ENCODE measurements around the gene ARL6IP4.

ARL6IP4 gene

DNA sequence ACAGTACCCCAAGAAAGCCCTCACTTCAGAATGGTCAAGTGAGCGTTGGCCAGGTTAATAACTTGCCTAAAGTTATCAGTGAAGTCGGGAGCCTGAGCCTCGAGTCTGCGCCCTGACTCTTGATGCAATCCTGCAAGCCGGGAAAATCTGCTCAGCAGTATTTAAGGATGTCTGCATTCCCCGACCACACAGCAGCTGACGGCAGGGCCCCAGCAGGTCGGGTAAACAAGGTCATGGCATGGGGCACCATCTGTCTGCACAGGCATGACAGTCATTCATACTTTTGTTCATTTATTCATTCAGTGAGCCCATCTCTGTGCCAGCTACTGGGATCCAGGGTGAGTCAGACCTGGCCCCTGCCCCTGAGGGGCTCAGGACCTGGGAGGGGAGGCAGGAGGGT lies 25.3 kb upstream of the ARL6IP4 start:
- no peak overlapping the region for H3K4me3 ChIP-seq
- H3K36me3 ChIP-seq, result peaks cover 57% of the 10 kb centered on the region
- no peaks in the 10 kb centered on the region for H3K27me3 ChIP-seq
- H3K4me1 ChIP-seq, result peaks cover 27% of the 10 kb centered on the region
- H3K27ac ChIP-seq, result no peak overlapping the region
- H4K20me1 ChIP-seq, result 0 out of 2 replicates have a peak, but pooled peaks cover 16% of the 10 kb centered on the region
- peak overlapping the region; percentile 34; the same call in 1 of the 2 replicates for H3K4me2 ChIP-seq
- no peak overlapping the region for H3K9ac ChIP-seq
- TF ChIP-seq Cebpa-rat (IDR thresholded peaks at IDR 0.05), result no peak
- no peaks in the 10 kb centered on the region for H3K9me3 ChIP-seq

DNA sequence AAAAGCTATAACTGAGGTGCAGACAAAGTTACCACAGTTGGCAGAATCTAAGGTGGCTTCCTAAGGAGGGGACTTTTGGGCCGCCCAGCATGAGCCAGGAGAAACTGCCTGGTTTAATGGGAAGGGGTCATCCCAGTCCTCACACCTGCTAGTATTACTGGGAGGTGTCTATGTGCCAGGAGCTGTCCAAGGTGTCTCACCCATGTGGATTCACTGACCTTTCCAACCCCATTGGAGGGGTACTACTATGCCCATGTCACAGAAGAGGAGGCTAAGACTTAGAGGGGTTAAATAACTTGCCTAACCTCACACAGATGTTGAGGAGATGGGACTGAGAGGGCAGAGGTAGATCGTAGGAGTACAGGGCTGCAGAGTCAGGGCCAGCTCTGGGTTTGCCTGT lies 24.4 kb upstream of the ARL6IP4 start:
- Histone ChIP-seq H3K27me3 (no peaks in the 10 kb centered on the region), H3K36me3 (peaks cover 59% of the 10 kb centered on the region), H3K9ac (no peak overlapping the region), H3K27ac (no peak overlapping the region), H3K4me1 (peaks cover 27% of the 10 kb centered on the region), H3K4me3 (no peak overlapping the region), H4K20me1 (0 out of 2 replicates have a peak, but pooled peaks cover 16% of the 10 kb centered on the region), H3K4me2 (no peak overlapping the region), H3K9me3 (no peaks in the 10 kb centered on the region)
- no peak for TF ChIP-seq Cebpa-rat (IDR thresholded peaks at IDR 0.05)

- peaks cover 35% of the 10 kb centered on the region for H3K4me1 ChIP-seq
- no peak overlapping the region for H3K27ac ChIP-seq
- H3K4me2 ChIP-seq, result no peak overlapping the region
- no peak for TF ChIP-seq Cebpa-rat (IDR thresholded peaks at IDR 0.05)
- H3K27me3 ChIP-seq, result no peaks in the 10 kb centered on the region
- no peak overlapping the region for H3K4me3 ChIP-seq
- 0 out of 2 replicates have a peak, but pooled peaks cover 19% of the 10 kb centered on the region for H4K20me1 ChIP-seq
- H3K9me3 ChIP-seq, result no peaks in the 10 kb centered on the region
- H3K9ac ChIP-seq, result no peak overlapping the region
- peaks cover 55% of the 10 kb centered on the region for H3K36me3 ChIP-seq
Observed at GRCh38 chr12:122958198-122958888, 22.1 kb upstream of the ARL6IP4 start.

GRCh38 chr12:122959566-122960192 lies 20.8 kb upstream of the ARL6IP4 start:
- peaks cover 33% of the 10 kb centered on the region for H3K4me1 ChIP-seq
- peaks cover 58% of the 10 kb centered on the region for H3K36me3 ChIP-seq
- H3K4me2 ChIP-seq, result no peak overlapping the region
- H3K27ac ChIP-seq, result no peak overlapping the region
- TF ChIP-seq Cebpa-rat (IDR thresholded peaks at IDR 0.05), result no peak
- no peak overlapping the region for H3K4me3 ChIP-seq
- no peaks in the 10 kb centered on the region for H3K27me3 ChIP-seq
- no peak overlapping the region for H3K9ac ChIP-seq
- H3K9me3 ChIP-seq, result no peaks in the 10 kb centered on the region
- H4K20me1 ChIP-seq, result 0 out of 2 replicates have a peak, but pooled peaks cover 28% of the 10 kb centered on the region

GRCh38 chr12:122960193-122960569 lies 20.3 kb upstream of the ARL6IP4 start:
- no peak for TF ChIP-seq Cebpa-rat (IDR thresholded peaks at IDR 0.05)
- peaks cover 59% of the 10 kb centered on the region for H3K36me3 ChIP-seq

GRCh38 chr12:122961531-122962329 lies 18.8 kb upstream of the ARL6IP4 start:
- Histone ChIP-seq H4K20me1 (0 out of 2 replicates have a peak, but pooled peaks cover 31% of the 10 kb centered on the region), H3K4me1 (peaks cover 43% of the 10 kb centered on the region), H3K27ac (0 out of 2 replicates have a peak overlapping the region, but pooled peaks have one; percentile 9), H3K4me2 (peak overlapping the region; percentile 12; the same call in 1 of the 2 replicates), H3K36me3 (peaks cover 45% of the 10 kb centered on the region), H3K27me3 (no peaks in the 10 kb centered on the region), H3K4me3 (no peak overlapping the region), H3K9me3 (no peaks in the 10 kb centered on the region), H3K9ac (peak overlapping the region; percentile 26; the same call in 1 of the 2 replicates)
- no peak for TF ChIP-seq Cebpa-rat (IDR thresholded peaks at IDR 0.05)

More at GRCh38 chr12:122960193-122960569, 20.3 kb upstream of the ARL6IP4 start:
- Histone ChIP-seq H3K4me1 (peaks cover 33% of the 10 kb centered on the region), H3K4me3 (no peak overlapping the region), H3K27me3 (no peaks in the 10 kb centered on the region), H3K27ac (no peak overlapping the region), H4K20me1 (0 out of 2 replicates have a peak, but pooled peaks cover 28% of the 10 kb centered on the region), H3K9ac (no peak overlapping the region), H3K4me2 (no peak overlapping the region), H3K9me3 (no peaks in the 10 kb centered on the region)

- no peaks in the 10 kb centered on the region for H3K9me3 ChIP-seq
- 0 out of 2 replicates have a peak, but pooled peaks cover 31% of the 10 kb centered on the region for H4K20me1 ChIP-seq
- TF ChIP-seq Cebpa-rat (IDR thresholded peaks at IDR 0.05), result no peak
- H3K36me3 ChIP-seq, result peaks cover 25% of the 10 kb centered on the region
- H3K9ac ChIP-seq, result no peak overlapping the region
- H3K27me3 ChIP-seq, result no peaks in the 10 kb centered on the region
- H3K27ac ChIP-seq, result no peak overlapping the region
- 0 out of 2 replicates have a peak overlapping the region, but pooled peaks have one; percentile 6 for H3K4me2 ChIP-seq
- peaks cover 46% of the 10 kb centered on the region for H3K4me1 ChIP-seq
- H3K4me3 ChIP-seq, result no peak overlapping the region
Observed at GRCh38 chr12:122963941-122964265, 16.6 kb upstream of the ARL6IP4 start.

- peak overlapping the region; percentile 82; the same call in 1 of the 2 replicates for H3K9ac ChIP-seq
- no peaks in the 10 kb centered on the region for H3K27me3 ChIP-seq
- peak overlapping the region; percentile 96 for H3K4me2 ChIP-seq
- H3K9me3 ChIP-seq, result no peaks in the 10 kb centered on the region
- H4K20me1 ChIP-seq, result 0 out of 2 replicates have a peak, but pooled peaks cover 31% of the 10 kb centered on the region
- peak overlapping the region; percentile 82; the same call in 1 of the 2 replicates for H3K4me3 ChIP-seq
- peaks cover 46% of the 10 kb centered on the region for H3K4me1 ChIP-seq
- no peak for TF ChIP-seq Cebpa-rat (IDR thresholded peaks at IDR 0.05)
- no peak overlapping the region for H3K27ac ChIP-seq
- H3K36me3 ChIP-seq, result peaks cover 17% of the 10 kb centered on the region
Observed at GRCh38 chr12:122964439-122965257, 15.8 kb upstream of the ARL6IP4 start.

- Histone ChIP-seq H3K27me3 (no peaks in the 10 kb centered on the region), H3K4me3 (peak overlapping the region; percentile 82), H3K4me1 (peaks cover 46% of the 10 kb centered on the region), H3K9ac (peak overlapping the region; percentile 82), H3K9me3 (no peaks in the 10 kb centered on the region), H3K36me3 (peaks cover 10% of the 10 kb centered on the region), H3K27ac (peak overlapping the region; percentile 51), H3K4me2 (peak overlapping the region; percentile 96), H4K20me1 (0 out of 2 replicates have a peak, but pooled peaks cover 31% of the 10 kb centered on the region)
- no peak for TF ChIP-seq Cebpa-rat (IDR thresholded peaks at IDR 0.05)
Observed at GRCh38 chr12:122965321-122965751, 15.1 kb upstream of the ARL6IP4 start.

Measured in BLaER1 (cell line).